Left lung (tissue), 10 donors: ENCODE measurements around the gene PTPRM. TPM values are rescaled to one million over a fixed set of nuclear protein-coding genes. Genes with fewer than 3 reads are reported as not detected.

Source experiments
- ATAC-seq: fragments of 200-7000 bp; cut with Tn5 transposase; one replicate; pipeline ENCODE4 v1.9.1; 2020; ENCODE audit warnings: moderate library complexity
- DNase-seq, 4 donors: peaks; one replicate each; pipeline ENCODE4 v3.0.0-alpha.2; 2013 to 2020
- H3K27ac ChIP-seq, 2 donors: fragments of 200-600 bp; sonication (generic) in 1 of 2; one replicate each; pipeline versions ENCODE4 v1.5.0 to v1.8.0; 2020 to 2021
- H3K27me3 ChIP-seq, 2 donors: fragments of 200-600 bp; sonication (generic) in 1 of 2; one replicate each; pipeline versions ENCODE4 v1.5.0 to v1.8.0; 2020 to 2021
- H3K36me3 ChIP-seq, 2 donors: fragments of 200-600 bp; sonication (generic) in 1 of 2; one replicate each; pipeline versions ENCODE4 v1.5.0 to v1.8.0; 2020 to 2021
- H3K4me1 ChIP-seq, 2 donors: fragments of 200-600 bp; one replicate each; pipeline ENCODE4 v1.8.0; 2021
- H3K4me3 ChIP-seq, 2 donors: fragments of 200-600 bp; sonication (generic) in 1 of 2; one replicate each; pipeline versions ENCODE4 v1.5.0 to v1.8.0; 2020 to 2021; ENCODE audit warnings: mild to moderate bottlenecking in 1 of 2
- H3K9me3 ChIP-seq, 2 donors: fragments of 200-600 bp; sonication (generic) in 1 of 2; one replicate each; pipeline versions ENCODE4 v1.5.0 to v1.8.0; 2020 to 2021
- intact Hi-C, 2 donors: fragments of 100-400 bp; cut with DNase I; formaldehyde crosslinking; loops; one replicate each; pipeline versions ENCODE4 v1.11.2 to v1.14.2; 2022
- polyA plus RNA-seq, 6 donors: library from polyadenylated mRNA; unstranded; fragments of 120-200 nt; gene quantifications; one replicate each; pipeline ENCODE4 v1.2.1, GENCODE V29; 2013; ENCODE audit not compliant: insufficient read length in 6 of 6
- total RNA-seq, 2 donors: library from RNA; stranded (reverse); fragmentation: NEBNext Ultra II Directional; extraction: Animal tissue kit (Norgen Biotek cat#: 25700); gene quantifications; one replicate each; pipeline ENCODE4 v1.2.1, GENCODE V29; 2021
- TF ChIP-seq, protein P1 (sequence below), 2 donors: fragments of 200-600 bp; sonication (generic) in 1 of 2; IDR thresholded peaks; one replicate each; pipeline versions ENCODE4 v1.5.0 to v1.8.0; 2021; ENCODE audit warnings: antibody characterized with exemption in 2 of 2
- donor health status: DM: no; HTN: yes; CAD: no.
- donor health status: DM: no; HTN: no; CAD: no.

Gene PTPRM
- total and polyA plus RNA-seq, 8 donors, result 76.4 to 99.6 (median 90.1) TPM

DNA sequence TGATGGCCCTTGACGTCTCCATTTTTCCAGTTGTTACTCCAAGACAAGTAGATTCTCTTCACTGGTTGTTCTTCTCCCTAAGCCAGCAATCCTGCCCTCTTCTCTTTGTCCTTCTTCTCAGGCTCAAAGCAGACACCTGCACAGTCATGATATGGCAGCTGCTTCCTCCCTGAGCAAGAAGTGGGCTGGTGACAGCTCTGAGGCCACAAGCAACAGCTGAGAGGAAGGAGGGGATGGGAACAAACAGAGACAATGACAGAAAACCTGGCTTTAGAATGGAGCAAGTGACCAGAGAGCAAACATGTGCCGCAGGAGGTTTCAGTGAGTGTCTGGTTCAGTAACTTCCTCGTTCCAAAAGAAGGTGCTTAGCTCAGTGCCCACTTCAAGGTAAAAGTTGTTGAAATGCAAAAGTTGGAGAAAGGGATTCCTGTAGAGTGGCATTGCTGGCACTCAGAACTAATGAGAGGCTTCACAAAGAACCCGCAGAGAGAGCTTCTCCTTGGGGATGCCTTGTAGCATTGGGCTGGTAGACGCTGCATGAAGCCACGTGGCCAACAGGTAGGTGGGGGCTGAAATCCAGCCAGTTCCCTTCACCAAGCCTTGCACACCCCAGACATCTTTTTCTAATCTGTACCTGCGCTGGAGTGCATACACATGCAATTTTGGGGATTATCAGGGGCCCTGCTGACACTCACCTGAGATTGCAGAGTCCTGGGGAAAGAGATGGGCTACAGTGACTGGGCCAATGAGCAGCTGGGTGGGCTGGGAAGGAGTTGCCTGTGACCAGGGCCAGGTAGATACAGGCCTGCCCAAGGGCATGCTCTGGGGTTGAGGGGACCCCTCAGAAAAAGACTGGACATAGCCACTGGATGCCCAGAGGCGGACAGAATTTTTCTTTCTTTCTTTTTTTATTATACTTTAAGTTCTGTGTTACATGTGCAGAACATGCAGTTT is 888.8 kb downstream of the PTPRM start:
- H3K27ac ChIP-seq, result no peak overlapping the region
- TF ChIP-seq, protein P1, sequence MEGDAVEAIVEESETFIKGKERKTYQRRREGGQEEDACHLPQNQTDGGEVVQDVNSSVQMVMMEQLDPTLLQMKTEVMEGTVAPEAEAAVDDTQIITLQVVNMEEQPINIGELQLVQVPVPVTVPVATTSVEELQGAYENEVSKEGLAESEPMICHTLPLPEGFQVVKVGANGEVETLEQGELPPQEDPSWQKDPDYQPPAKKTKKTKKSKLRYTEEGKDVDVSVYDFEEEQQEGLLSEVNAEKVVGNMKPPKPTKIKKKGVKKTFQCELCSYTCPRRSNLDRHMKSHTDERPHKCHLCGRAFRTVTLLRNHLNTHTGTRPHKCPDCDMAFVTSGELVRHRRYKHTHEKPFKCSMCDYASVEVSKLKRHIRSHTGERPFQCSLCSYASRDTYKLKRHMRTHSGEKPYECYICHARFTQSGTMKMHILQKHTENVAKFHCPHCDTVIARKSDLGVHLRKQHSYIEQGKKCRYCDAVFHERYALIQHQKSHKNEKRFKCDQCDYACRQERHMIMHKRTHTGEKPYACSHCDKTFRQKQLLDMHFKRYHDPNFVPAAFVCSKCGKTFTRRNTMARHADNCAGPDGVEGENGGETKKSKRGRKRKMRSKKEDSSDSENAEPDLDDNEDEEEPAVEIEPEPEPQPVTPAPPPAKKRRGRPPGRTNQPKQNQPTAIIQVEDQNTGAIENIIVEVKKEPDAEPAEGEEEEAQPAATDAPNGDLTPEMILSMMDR (IDR thresholded peaks at IDR 0.05), result no peak
- no peaks in the 10 kb centered on the region for H3K4me1 ChIP-seq
- H3K4me3 ChIP-seq, result no peak overlapping the region
- H3K36me3 ChIP-seq, result no peaks in the 10 kb centered on the region
- DNase-seq, result peak in 1 of 4 donors; percentile 27
- no peaks in the 10 kb centered on the region for H3K27me3 ChIP-seq
- peak; percentile 89 for ATAC-seq
- no peaks in the 10 kb centered on the region for H3K9me3 ChIP-seq
- intact Hi-C loops, result no loop called here
